Gastrocnemius medialis (tissue), 4 donors: Measurements from ENCODE around the gene CHL1.

Experiments
- CTCF ChIP-seq, 5 experiments: fragments of 450-650 bp in 3 of 5; fragments of 200-600 bp in 2 of 5; sonication (generic) in 2 of 5; IDR thresholded peaks in 4 of 5; conservative IDR thresholded peaks in 1 of 5; 1 replicate in 4 of 5; 2 replicates in 1 of 5; pipeline ENCODE4 v1.5.1; 2016 to 2019; ENCODE audit warnings: antibody characterized with exemption in 5 of 5, mild to moderate bottlenecking in 3 of 5, moderate library complexity in 3 of 5
- POLR2A ChIP-seq, 2 donors: fragments of 450-650 bp; IDR thresholded peaks; one replicate each; pipeline ENCODE4 v1.6.1; 2017; ENCODE audit warnings: antibody characterized with exemption in 2 of 2, mild to moderate bottlenecking in 2 of 2, moderate library complexity in 2 of 2

- no peak for TF ChIP-seq CTCF (IDR thresholded peaks at IDR 0.05 in 4 of 5, conservative IDR thresholded peaks at IDR 0.05 in 1 of 5)
- TF ChIP-seq POLR2A (IDR thresholded peaks at IDR 0.05) = no peak
These were observed 151.0 kb downstream of the CHL1 start for GRCh38 chr3:347581-347980.
